Measurements from ENCODE around the gene ZSWIM5.

GRCh38 chr1:45012639-45013278, 193.6 kb downstream of the ZSWIM5 start:
- no peak for TF ChIP-seq EZH2 (IDR thresholded peaks at IDR 0.05; ENCODE audit: low read length, unreplicated experiment)
- no peak for TF ChIP-seq CTCF (conservative IDR thresholded peaks at IDR 0.05; ENCODE audit: low read depth, low read length)

All from PC-3 (cell line).